HEK293 (cell line): ENCODE data around the gene PABPN1L.

Experiments used
- CTCF ChIP-seq: fragments of 450-650 bp; formaldehyde crosslinking; IDR thresholded peaks from 2 replicates; pipeline ENCODE4 v1.5.1; 2016; ENCODE audit warnings: missing biosample characterization, missing genetic modification characterization
- HOXC10 ChIP-seq: sonication (generic); formaldehyde crosslinking; IDR thresholded peaks from 2 replicates; pipeline ENCODE4 v1.8.1; 2023; ENCODE audit warnings: mild to moderate bottlenecking, missing genetic modification reagents
- KLF16 ChIP-seq: fragments of 450-650 bp; formaldehyde crosslinking; IDR thresholded peaks from 2 replicates; pipeline ENCODE4 v1.5.1; 2017; ENCODE audit warnings: missing biosample characterization, missing genetic modification characterization
- ZNF629 ChIP-seq: fragments of 450-650 bp; formaldehyde crosslinking; IDR thresholded peaks from 2 replicates; pipeline ENCODE4 v1.5.1; 2017; ENCODE audit warnings: missing biosample characterization, missing genetic modification characterization
- ZNF837 ChIP-seq: fragments of 450-650 bp; formaldehyde crosslinking; IDR thresholded peaks from 2 replicates; pipeline ENCODE4 v1.5.1; 2016; ENCODE audit warnings: missing biosample characterization, missing genetic modification characterization
- ZNF843 ChIP-seq: fragments of 450-650 bp; formaldehyde crosslinking; IDR thresholded peaks from 2 replicates; pipeline ENCODE4 v1.5.1; 2016; ENCODE audit warnings: missing biosample characterization, missing genetic modification characterization
- ZSCAN23 ChIP-seq: fragments of 450-650 bp; formaldehyde crosslinking; IDR thresholded peaks from 2 replicates; pipeline ENCODE4 v1.5.1; 2016; ENCODE audit warnings: missing biosample characterization, missing genetic modification characterization

DNA sequence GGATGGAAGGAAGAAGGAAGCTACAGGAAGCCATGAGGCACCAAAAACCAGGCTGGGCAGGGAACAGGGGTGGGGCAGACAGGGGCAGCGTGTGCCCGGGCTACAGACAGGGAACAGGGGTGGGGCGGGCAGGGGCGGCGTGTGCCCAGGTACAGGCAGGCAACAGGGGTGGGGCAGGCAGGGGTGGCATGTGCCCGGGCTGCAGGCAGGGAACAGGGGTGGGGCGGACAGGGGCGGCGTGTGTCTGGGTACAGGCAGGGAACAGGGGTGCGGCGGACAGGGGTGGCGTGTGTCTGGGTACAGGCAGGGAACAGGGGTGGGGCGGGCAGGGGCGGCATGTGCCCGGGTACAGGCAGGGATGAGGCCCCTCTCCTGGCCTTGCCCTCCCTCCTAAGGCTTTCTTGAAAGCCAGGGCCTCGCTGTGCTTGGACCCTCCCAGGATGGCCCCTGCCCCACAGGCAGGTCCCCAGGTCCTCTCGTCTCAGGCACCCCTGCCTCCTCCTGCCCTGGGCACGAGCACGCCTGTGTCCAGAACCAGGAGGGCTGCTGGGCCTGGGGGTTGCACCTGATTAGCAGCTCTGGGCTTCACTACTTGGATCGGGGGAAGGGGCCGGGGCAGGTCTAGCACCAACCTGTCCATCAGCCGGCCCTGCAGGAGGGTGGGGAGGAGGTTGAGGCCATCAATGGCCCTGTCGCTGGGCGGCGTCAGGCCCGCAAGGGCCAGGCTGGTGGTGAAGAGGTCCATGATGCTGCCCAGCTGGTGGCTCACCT, 40.2 kb downstream of the PABPN1L start:
- TF ChIP-seq CTCF (tag by site-specific recombination) (no peak), ZNF843 (no peak), HOXC10 (CRISPR knock-in tag) (no peak), KLF16 (tag by site-specific recombination) (no peak), ZNF629 (tag by site-specific recombination) (no peak), ZSCAN23 (tag by site-specific recombination) (no peak), ZNF837 (no peak)
